SIG-M5 treated with dmso at 0.1 percent for 504 hours (cell line): ENCODE results near the gene CMBL.
"Not testable (repeated sequence)": the region's sequence is repeated elsewhere in the genome, so short reads cannot be mapped to it uniquely, and the experiment has no call there.

Experiments used
- DNase-seq: peaks from one replicate; lab custom pipeline; 2025; ENCODE audit not compliant: unreplicated experiment; lab: John Stamatoyannopoulos, UW

CMBL gene

GRCh38 chr5:10262121-10262774 is 45.5 kb downstream of the CMBL start:
- no peak for DNase-seq

DNA sequence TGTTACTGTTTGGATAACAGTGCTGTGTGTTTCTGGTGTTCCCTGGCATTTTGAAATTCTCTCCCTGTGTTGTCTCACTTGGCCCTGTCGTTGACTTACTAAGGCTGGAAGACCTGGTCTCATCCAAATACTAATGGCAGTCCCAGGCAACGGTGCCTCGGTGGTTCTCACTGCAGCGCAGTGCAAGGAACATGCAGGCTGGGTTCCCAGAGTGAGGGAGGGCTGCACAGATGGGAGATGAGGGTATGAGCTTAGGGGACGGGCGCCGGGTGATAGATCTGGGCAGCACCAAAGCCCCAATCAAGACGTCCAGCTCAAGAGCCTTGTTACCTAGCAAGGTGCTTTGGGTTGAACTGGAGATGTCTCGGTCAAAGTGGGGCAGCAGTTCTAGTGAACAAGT is 46.6 kb downstream of the CMBL start:
- DNase-seq = no peak

DNA sequence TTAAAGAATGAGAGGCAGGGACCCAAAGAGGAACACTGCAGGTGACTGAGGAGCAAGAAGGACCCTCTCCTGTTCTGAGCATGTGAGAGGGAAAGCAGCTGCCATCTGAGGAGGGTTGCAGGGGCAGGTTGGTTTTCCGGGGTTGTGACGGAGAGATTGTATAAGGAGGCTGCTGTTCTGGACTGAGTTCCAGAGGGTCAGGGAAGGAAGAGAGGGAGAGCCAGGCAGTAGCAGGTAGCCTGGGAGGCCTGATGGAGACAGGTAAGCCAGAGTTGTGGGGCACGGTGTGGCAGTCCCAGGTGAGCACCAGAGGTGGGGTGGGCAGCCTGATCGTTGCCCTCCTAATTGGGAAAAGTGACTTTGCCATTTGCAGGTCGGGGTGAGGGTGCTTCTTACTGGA is 47.8 kb downstream of the CMBL start:
- no peak for DNase-seq

- DNase-seq = no peak
These were observed 49.8 kb downstream of the CMBL start for GRCh38 chr5:10257870-10258269.

DNA sequence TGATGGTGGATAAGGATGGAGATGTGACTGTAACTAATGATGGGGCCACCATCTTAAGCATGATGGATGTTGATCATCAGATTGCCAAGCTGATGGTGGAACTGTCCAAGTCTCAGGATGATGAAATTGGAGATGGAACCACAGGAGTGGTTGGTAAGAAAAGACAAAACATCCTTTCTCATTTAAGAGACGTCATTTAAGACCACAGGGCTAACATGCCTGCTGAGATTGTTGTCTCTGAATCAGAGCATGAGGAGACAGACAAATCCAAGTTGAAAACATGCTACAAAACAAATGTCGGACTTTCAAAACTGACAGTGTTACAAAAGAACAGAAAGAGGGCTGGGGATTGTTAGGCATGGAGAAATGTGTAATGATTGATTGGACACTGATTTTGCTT is 53.0 kb downstream of the CMBL start:
- no peak for DNase-seq

DNA sequence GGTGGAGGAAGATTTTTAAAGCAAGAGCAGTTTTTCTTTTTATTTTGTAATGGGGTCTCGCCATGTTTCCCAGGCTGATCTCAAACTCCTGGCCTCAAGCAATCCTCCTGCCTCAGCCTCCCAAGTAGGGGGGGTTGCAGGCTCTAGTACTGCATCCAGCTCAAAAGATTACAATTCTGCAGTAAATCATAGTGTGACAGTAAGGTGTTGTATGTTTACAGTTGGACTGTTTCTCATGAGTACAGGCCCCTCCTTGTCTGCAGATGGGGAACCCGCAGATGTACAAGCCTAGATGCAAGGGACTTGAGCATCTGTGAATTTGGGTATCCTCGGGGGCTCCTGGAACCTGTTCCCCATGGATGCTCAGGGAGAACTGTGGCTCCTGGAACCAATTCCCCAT is 54.3 kb downstream of the CMBL start:
- DNase-seq = no peak

GRCh38 chr5:10251405-10251804 is 56.3 kb downstream of the CMBL start:
- peak; percentile 77 for DNase-seq

DNA sequence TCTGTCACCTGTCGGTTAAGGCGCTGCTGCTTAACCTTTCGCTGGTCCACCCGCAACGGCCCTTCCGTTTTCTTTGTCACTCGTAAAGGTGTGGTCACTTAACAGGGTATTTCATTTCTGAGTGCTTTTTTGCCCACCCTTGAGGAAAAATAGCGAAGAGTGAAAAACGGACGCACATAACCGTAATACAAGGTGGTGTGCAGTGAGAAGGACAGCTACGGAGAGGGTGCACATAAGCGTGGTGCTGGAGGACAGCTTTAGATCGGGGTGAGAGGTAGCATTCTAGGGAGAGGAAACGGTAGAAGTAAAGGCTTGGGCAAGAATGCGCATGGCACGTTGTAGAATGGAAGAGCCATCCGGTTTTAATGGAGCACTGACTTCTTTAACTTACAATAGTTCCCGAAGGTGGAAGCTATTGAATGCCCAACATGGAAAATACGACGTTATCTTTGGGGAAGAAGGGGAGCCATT is 56.9 kb downstream of the CMBL start:
- peak; percentile 27 for DNase-seq

- DNase-seq = peak; percentile 99
These were observed 57.5 kb downstream of the CMBL start, which contains the start of gene CCT5 for GRCh38 chr5:10249948-10250805. Gene CCT5, plus strand, starts transcription at chr5:10250280. Its CDS starts 61 bp downstream, at chr5:10250341.

DNA sequence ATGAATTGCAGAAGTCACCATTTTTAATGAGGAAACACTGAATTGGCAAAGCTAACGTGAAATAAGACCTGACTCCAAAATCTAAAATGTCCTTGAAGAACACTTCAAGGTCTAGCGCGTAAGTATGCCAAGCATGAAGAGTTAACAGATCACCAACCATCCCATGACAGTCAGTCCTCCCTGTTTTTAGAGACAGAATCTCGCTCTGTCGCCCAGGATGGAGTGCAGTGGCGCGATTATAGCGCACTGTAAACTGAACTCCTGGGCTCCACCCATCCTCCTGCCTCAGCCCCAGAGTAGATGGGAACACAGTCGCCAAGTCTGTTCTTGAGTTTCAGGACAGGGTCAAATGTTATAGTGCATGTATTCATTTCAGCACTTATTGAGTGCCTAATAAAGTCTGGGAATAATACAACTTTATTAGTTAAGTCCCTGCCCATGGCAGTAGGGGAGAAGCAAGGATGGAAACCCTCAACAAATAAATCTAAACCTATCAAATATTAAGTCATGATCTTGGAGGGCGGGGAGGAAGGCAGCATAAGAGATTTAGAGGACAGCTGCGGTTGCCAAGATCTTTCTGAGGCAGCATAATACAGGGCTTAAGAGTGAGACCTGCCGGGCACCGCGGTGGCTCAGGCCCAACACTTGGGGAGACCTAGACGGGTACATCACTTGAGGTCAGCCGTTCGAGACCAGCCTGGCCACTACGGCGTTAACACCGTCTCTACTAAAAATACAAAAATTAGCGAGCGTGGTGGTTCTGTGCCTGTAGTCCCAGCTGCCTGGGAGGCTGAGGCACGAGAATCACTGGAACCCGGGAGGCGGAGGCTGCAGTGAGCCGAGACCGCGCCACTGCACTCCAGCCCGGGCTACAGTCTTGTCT is 59.1 kb downstream of the CMBL start:
- no peak for DNase-seq

DNA sequence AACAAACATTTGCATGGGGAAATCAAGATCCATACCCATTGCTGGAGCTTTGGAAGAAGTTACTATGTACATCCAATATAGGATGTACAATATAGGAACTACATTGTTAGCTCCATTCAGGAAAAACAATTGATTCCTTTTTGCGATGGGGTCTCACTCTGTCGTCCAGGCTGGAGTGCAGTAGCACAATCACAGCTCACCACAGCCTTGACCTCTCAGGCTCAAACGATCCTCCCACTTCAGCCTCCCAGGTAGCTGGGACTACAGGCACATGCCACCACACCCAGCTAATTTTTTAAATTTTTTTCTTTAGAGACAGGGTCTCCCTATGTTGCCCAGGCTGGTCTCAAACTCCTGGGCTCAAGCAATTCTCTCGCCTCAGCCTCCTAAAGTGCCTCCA is 60.5 kb downstream of the CMBL start:
- DNase-seq = not testable (repeated sequence)

- no peak for DNase-seq
These were observed 60.9 kb downstream of the CMBL start for GRCh38 chr5:10246761-10247160.

- DNase-seq = no peak
These were observed 63.3 kb downstream of the CMBL start for GRCh38 chr5:10244342-10244944.

DNA sequence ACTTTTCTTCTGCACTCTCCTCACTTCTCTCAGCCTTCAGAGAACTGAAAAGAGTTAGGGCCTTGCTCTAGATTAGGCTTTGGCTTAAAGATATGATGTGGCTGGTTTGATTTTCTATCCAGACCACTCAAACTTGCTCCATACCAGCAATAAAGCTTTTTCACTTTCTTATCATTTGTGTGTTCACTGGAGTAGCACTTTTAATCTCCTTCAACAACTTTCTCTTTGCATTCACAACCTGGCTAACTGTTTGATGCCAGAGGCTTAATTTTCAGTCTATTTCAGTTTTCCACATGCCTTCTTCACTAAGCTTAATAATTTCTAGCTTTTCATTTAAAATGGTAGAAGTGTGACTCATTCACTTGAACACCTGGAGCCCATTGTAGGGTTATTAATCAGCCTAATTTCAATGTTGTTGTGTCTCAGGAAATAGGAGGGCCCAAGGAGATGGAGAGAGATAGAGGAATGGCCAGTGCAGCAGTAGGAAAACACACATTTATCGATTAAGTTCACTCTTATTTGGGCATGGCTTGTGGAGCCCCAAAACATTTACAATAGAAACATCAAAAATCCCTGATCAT is 64.0 kb downstream of the CMBL start:
- DNase-seq = no peak

DNA sequence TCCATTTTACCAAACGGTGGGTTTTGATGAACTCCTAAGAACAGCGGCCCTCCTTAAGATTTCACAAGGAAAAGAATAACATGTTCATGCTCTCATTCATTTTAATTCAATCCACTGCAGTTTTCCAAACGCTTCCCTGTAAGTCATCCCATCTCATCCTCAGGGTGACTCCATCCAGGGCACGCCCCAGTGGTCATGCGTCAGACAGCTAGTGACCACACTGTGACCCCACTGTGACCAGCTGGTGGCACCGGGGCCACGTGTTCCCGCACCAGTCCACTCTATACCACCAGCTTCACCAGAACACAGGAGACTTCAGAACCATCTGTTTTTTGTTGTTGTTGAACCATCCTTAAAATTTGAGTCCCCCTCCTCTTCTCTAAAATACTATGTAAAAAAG is 72.4 kb downstream of the CMBL start:
- DNase-seq = no peak

DNA sequence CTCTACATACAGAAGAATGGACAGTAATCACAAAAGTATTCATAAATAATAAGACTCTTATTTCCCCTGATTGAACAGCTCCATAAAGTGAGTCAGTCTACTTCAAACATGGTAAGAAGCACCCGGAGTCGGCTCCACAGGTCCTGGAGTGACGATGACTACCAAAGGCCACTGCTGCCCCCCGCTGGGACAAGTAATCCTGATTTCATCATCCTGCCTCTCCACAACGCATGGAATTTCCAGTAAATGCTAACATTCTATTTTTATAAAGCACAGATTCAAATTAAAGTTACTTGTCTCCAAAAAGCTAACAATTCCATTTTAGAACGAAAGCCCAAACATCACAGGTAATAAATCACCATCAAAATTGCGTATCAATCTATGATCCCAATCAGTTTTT is 74.2 kb downstream of the CMBL start:
- DNase-seq = no peak

GRCh38 chr5:10233011-10233410 is 74.7 kb downstream of the CMBL start:
- DNase-seq = no peak

- no peak for DNase-seq
These were observed 75.3 kb downstream of the CMBL start for GRCh38 chr5:10232386-10232785.

- no peak for DNase-seq
These were observed 78.2 kb downstream of the CMBL start for GRCh38 chr5:10229306-10230048.

- no peak for DNase-seq
These were observed 79.4 kb downstream of the CMBL start for GRCh38 chr5:10228288-10228687.
